GM21786 (cell line): Measurements from ENCODE around the gene HAUS6.

Experiments used
- ATAC-seq: cut with Tn5 transposase; IDR thresholded peaks from one replicate; pipeline ENCODE4 v1.9.1; 2021; ENCODE audit not compliant: unreplicated experiment

HAUS6 gene

GRCh38 chr9:19048966-19049916, 53.5 kb downstream of the HAUS6 start, which contains the start of gene RRAGA:
TSS of gene RRAGA (plus strand) at chr9:19049427. CDS start at chr9:19049660, 233 bp downstream.
- peak; percentile 86 for ATAC-seq

GRCh38 chr9:19036611-19037010, 66.1 kb downstream of the HAUS6 start:
- no peak for ATAC-seq

GRCh38 chr9:19033015-19033414, 69.7 kb downstream of the HAUS6 start, which contains the start of gene SAXO1:
TSS of gene SAXO1 (minus strand) at chr9:19033209. CDS start at chr9:19032908, 301 bp downstream.
- no peak for ATAC-seq

GRCh38 chr9:19032406-19032805, 70.3 kb downstream of the HAUS6 start:
- ATAC-seq = no peak

- peak; percentile 65 for ATAC-seq
These were observed 71.8 kb downstream of the HAUS6 start for GRCh38 chr9:19030899-19031298.

- peak; percentile 57 for ATAC-seq
These were observed 73.8 kb downstream of the HAUS6 start for GRCh38 chr9:19028835-19029451.

- no peak for ATAC-seq
These were observed 74.9 kb downstream of the HAUS6 start for GRCh38 chr9:19027825-19028224.

- ATAC-seq = no peak
These were observed 76.3 kb downstream of the HAUS6 start for GRCh38 chr9:19026375-19026774.

GRCh38 chr9:19023078-19023477, 79.6 kb downstream of the HAUS6 start:
- ATAC-seq = no peak

GRCh38 chr9:19022206-19022605, 80.5 kb downstream of the HAUS6 start:
- peak; percentile 53 for ATAC-seq

GRCh38 chr9:19021649-19022048, 81.1 kb downstream of the HAUS6 start:
- peak; percentile 5 for ATAC-seq

- ATAC-seq = no peak
These were observed 81.7 kb downstream of the HAUS6 start for GRCh38 chr9:19020886-19021455.

- ATAC-seq = no peak
These were observed 84.5 kb downstream of the HAUS6 start for GRCh38 chr9:19018201-19018600.

- ATAC-seq = no peak
These were observed 93.2 kb downstream of the HAUS6 start for GRCh38 chr9:19009391-19009965.
